Measurements from ENCODE around the gene PROM1.

Gene PROM1

GRCh38 chr4:16083241-16084191 lies at the start of gene PROM1:
Gene PROM1 (minus strand): TSS chr4:16084023. CDS start chr4:16075906, 8,117 bp downstream.
- no peak for TF ChIP-seq CTCF (IDR thresholded peaks at IDR 0.05; ENCODE audit: control insufficient read depth, insufficient read depth, low read depth, low read length, missing control alignments)
- no peak within 1 kb of the TSS for H3K4me3 ChIP-seq (ENCODE audit: control insufficient read depth, low read depth, low read length)
- no peak for DNase-seq (ENCODE audit: low read depth)

GRCh38 chr4:16133406-16133805 lies 49.6 kb upstream of the PROM1 start:
- TF ChIP-seq CTCF (IDR thresholded peaks at IDR 0.05; ENCODE audit: control insufficient read depth, insufficient read depth, low read depth, low read length, missing control alignments), result no peak
- no peak for DNase-seq (ENCODE audit: low read depth)
- H3K4me3 ChIP-seq (ENCODE audit: control insufficient read depth, low read depth, low read length), result no peak overlapping the region

- TF ChIP-seq CTCF (IDR thresholded peaks at IDR 0.05; ENCODE audit: control insufficient read depth, insufficient read depth, low read depth, low read length, missing control alignments), result no peak
These were observed 47.5 kb upstream of the PROM1 start for GRCh38 chr4:16131293-16131692.

GRCh38 chr4:16129336-16129735 lies 45.5 kb upstream of the PROM1 start:
- no peak for TF ChIP-seq CTCF (IDR thresholded peaks at IDR 0.05; ENCODE audit: control insufficient read depth, insufficient read depth, low read depth, low read length, missing control alignments)
- no peak for DNase-seq (ENCODE audit: low read depth)
- no peak overlapping the region for H3K4me3 ChIP-seq (ENCODE audit: control insufficient read depth, low read depth, low read length)

More at GRCh38 chr4:16131293-16131692, 47.5 kb upstream of the PROM1 start:
- DNase-seq (ENCODE audit: low read depth), result no peak
- H3K4me3 ChIP-seq (ENCODE audit: control insufficient read depth, low read depth, low read length), result no peak overlapping the region

GRCh38 chr4:16126714-16127113 lies 42.9 kb upstream of the PROM1 start:
- TF ChIP-seq CTCF (IDR thresholded peaks at IDR 0.05; ENCODE audit: control insufficient read depth, insufficient read depth, low read depth, low read length, missing control alignments), result no peak
- DNase-seq (ENCODE audit: low read depth), result no peak
- H3K4me3 ChIP-seq (ENCODE audit: control insufficient read depth, low read depth, low read length), result no peak overlapping the region

- TF ChIP-seq CTCF (IDR thresholded peaks at IDR 0.05; ENCODE audit: control insufficient read depth, insufficient read depth, low read depth, low read length, missing control alignments), result no peak
- H3K4me3 ChIP-seq (ENCODE audit: control insufficient read depth, low read depth, low read length), result no peak overlapping the region
- no peak for DNase-seq (ENCODE audit: low read depth)
These were observed 42.0 kb upstream of the PROM1 start for GRCh38 chr4:16125571-16126445.
